GM13977 (cell line): ENCODE data around the gene CCDC169.
"Not testable (repeated sequence)": the region's sequence is repeated elsewhere in the genome, so short reads cannot be mapped to it uniquely, and the experiment has no call there.

Experiments used
- DNase-seq: peaks from one replicate; pipeline ENCODE4 v3.0.0; 2012; ENCODE audit warnings: low spot score
- in situ Hi-C: fragments of 300-500 bp; cut with MboI; formaldehyde crosslinking; loops from one replicate; pipeline ENCODE4 v1.12.0; 2022; ENCODE audit warnings: low sequenced_read_pairs, low pct_unique_long_range_greater_than_20kb, mixed read lengths, inconsistent platforms; ENCODE audit not compliant: unreplicated experiment
- TF ChIP-seq, protein P1 (sequence below): IDR thresholded peaks from 2 replicates; pipeline ENCODE4 v1.5.1; 2012; ENCODE audit warnings: mild to moderate bottlenecking, control low read depth; ENCODE audit not compliant: insufficient read depth; ENCODE audit errors: extremely low read depth, missing control alignments

CCDC169 gene

DNA sequence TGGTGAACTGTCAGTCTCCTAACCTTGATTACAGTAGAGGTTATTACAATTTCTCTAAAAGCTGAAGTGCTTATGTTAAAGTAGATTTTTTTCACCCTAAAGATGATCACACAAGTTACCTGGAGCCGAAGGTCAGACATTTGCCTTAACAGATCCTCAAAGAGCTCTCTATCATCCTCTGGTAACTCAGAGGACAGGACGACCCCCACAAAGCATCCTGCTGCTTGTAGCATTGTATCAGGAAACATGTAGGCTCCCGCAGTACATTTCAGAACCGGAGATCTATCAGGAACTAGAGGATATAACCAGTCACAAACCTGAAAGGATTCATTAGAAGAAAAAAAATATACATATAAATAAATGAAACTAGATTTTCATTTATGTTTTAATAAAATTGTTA is 33.7 kb upstream of the CCDC169 start:
- in situ Hi-C loops, result no loop called here
- TF ChIP-seq, protein P1, sequence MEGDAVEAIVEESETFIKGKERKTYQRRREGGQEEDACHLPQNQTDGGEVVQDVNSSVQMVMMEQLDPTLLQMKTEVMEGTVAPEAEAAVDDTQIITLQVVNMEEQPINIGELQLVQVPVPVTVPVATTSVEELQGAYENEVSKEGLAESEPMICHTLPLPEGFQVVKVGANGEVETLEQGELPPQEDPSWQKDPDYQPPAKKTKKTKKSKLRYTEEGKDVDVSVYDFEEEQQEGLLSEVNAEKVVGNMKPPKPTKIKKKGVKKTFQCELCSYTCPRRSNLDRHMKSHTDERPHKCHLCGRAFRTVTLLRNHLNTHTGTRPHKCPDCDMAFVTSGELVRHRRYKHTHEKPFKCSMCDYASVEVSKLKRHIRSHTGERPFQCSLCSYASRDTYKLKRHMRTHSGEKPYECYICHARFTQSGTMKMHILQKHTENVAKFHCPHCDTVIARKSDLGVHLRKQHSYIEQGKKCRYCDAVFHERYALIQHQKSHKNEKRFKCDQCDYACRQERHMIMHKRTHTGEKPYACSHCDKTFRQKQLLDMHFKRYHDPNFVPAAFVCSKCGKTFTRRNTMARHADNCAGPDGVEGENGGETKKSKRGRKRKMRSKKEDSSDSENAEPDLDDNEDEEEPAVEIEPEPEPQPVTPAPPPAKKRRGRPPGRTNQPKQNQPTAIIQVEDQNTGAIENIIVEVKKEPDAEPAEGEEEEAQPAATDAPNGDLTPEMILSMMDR, result no peak
- DNase-seq, result no peak

DNA sequence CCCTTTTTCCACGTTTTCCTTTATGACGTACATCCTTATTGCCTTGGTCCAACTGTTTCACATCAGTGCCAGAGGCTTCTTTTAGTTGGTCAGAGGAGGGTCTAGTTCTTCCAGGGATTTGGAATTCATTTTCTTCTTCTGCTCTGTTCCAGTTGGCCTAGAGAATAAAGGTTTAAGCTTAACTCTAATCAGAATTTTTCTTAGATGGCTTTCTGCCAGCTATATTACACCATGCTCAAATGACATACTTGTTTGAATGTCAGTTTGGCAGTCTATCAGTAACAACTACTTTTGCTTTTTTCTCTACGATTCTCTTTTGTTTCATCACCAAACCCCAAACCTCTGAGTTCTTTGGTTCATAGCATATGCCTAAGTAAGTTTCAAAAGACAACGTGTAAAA is 31.7 kb upstream of the CCDC169 start:
- TF ChIP-seq, protein P1, result no peak
- in situ Hi-C loops, result no loop called here
- DNase-seq, result no peak

DNA sequence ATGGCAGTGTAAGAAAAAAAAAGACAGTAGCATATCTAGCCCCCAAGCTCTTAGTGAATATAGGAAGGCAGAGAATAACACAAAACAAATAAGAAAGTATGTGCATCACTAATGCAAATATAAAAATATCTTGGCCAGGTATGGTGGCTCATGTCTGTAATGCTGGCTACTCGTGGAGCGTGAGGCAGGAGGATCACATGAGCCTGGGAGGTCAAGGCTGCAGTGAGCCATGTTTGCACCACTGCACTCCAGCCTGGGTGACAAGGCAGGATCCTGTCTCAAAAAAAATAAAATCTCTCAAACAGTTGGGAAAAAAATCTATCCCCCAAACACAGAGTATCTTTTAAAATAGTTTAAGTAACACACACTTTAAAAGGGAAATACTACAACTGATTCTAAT is 31.2 kb upstream of the CCDC169 start:
- TF ChIP-seq, protein P1, result no peak
- in situ Hi-C loops, result no loop called here
- DNase-seq, result no peak

DNA sequence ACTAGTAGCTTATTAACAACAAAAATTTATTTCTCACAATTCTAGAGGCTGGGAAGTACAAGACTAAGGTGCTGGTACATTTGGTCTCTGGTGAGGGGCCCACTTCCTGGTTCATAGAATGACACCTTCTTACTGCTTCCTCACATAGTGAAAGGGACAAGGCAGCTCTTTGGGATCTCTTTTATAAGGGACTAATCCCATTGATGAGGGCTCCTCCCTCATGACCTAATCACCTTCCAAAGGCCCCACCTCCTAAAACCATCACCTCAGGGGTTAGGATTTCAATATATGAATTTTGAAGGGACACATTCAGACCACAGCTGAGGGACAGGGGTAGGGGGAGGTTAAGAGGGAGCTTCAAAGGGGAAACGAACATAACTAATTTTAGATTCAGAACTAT is 28.3 kb upstream of the CCDC169 start:
- TF ChIP-seq, protein P1, result no peak
- in situ Hi-C loops, result no loop called here
- no peak for DNase-seq

DNA sequence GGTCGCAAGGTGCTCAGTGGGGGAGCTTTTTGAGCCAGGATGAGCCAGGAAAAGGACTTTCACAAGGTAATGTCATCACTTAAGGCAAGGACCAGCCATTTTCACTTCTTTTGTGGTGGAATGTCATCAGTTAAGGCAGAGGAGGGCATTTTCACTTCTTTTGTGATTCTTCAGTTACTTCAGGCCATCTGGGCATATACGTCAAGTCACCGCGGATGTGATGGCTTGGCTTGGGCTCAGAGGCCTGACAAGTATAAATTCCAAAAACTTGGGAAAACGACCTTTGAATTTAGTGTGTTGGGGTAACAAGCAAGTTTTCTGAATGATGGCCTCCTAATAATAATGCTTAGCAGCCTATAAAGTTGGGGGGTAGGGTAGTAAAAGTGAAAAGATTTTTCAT is 27.3 kb upstream of the CCDC169 start:
- in situ Hi-C loops, DNase-seq: not testable (repeated sequence)

DNA sequence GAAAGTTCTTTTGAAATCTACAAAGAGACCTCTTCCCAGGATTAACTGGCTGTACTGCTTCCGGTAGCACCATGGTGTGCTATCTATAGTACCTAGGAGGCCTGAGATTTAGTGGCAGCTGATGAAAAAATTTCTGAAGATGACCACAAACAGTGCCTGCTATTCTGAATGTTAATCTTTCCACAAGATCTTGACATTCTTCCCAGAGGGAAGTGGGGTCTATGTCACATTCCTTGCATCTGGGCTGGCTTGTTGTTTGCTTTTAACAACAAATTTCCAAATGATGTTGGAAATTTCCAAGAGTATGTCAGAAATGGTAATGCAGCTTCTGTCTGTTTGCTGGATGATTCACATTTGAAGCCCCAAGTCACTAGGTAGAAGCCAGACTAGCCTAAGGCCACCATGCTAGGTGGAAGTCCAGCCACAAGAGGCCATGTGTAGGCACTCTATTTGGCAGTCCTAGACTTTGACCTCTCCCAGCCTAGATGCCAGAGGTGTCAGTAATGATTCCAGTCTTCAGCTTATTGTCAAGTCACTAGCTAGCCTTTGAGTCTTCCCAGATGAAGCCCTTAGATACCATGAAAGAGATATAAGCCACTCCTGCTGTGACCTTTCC is 26.4 kb upstream of the CCDC169 start:
- DNase-seq, result no peak
- in situ Hi-C loops, result no loop called here
- TF ChIP-seq, protein P1, result no peak

DNA sequence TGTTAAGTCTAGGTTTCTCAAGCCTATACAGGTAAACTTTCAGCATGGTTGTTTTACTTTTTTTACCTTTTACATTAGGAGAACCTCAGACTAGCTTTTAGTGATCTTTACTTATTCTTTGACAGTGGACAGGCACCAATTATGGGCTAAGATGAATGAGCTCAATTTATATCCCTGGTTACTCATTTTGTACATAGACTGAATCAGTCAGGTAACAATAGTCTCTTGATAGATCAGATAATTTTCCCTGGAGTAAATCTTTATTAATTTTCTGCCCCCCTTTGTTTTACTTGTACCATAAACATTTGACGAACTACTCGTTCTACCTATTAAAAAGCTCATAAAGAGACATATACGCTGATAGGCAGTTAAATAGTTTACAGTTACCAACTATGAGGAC is 25.8 kb upstream of the CCDC169 start:
- TF ChIP-seq, protein P1, result no peak
- in situ Hi-C loops, result no loop called here
- DNase-seq, result no peak

DNA sequence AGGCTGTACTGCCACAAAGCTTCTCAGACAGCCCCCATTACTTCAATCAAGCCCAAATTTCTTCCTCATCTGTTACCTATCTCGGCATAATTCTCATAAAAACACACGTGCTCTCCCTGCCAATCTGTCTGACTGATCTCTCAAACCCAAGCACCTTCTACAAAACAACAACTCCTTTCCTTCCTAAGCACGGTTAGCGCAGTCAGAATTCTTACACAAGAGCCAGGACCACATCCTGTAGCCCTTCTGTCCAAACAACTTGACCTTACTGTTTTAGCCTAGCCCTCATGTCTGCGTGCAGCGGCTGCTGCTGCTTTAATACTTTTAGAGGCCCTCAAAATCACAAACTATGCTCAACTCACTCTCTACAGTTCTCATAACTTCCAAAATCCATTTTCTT is 22.2 kb upstream of the CCDC169 start:
- not testable (repeated sequence) for DNase-seq

More for the DNA sequence above, 22.2 kb upstream of the CCDC169 start:
- in situ Hi-C loops, result not testable (repeated sequence)
